ENCODE data around the gene GDNF.

Gene GDNF

GRCh38 chr5:37768371-37768770 lies 71.5 kb downstream of the GDNF start:
- no peak for DNase-seq (ENCODE audit: low read depth)
- no peak for TF ChIP-seq CTCF (conservative IDR thresholded peaks at IDR 0.05; ENCODE audit: low read length)
- no peak overlapping the region for H3K4me3 ChIP-seq (ENCODE audit: low read length)

DNA sequence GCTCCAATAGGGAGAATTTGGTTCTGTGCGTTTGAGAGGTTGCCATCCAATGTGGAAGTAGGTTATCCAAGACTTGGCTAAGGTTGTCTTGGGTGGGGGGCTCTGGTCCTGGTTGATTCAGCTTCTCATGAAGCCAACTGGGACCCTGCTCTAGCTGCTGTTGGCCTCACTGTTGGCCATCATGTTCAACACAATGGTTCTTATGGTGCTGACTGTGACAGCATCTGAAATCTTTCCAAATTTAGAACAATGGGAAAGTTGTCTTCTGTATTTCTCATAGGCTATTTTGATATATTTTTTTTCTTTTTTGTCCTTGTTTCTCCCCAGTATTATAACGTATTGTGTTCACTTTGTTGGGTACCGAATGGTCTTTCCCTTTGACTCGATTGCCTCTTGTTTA lies 71.9 kb downstream of the GDNF start:
- no peak for DNase-seq (ENCODE audit: low read depth)
- no peak for TF ChIP-seq CTCF (conservative IDR thresholded peaks at IDR 0.05; ENCODE audit: low read length)
- no peak overlapping the region for H3K4me3 ChIP-seq (ENCODE audit: low read length)

DNA sequence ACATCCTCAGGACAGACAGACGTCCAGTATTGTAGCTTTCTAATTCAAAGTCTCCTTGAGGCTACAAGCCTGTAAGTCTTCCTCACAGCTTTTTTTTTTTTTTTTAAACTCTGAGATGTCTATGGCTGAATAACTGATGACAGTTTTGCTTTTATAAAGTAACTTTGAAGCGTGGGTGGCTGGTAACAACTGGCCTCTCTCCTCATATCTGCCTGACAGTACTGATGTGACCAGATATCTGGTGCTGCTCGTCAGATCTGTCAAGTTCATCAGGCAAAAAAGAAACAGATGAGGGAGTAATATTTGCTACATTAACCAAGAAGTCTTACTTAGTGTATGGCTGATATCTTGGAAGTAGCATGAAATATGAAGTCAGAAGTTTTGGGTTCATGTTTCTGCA lies 72.6 kb downstream of the GDNF start:
- TF ChIP-seq CTCF (conservative IDR thresholded peaks at IDR 0.05; ENCODE audit: low read length) = no peak
- H3K4me3 ChIP-seq (ENCODE audit: low read length) = no peak overlapping the region
- DNase-seq (ENCODE audit: low read depth) = no peak

Measured in AG10803 (cell line).